Neural progenitor cell (in vitro differentiated cells): ENCODE results near the gene SULT4A1.

Experiments used
- CTCF ChIP-seq: fragments of 200-600 bp; sonication (generic); IDR thresholded peaks from 2 replicates; pipeline ENCODE4 v1.5.1; 2017; ENCODE audit warnings: antibody characterized with exemption, mild to moderate bottlenecking
- EZH2 ChIP-seq: fragments of 200-600 bp; sonication (generic); IDR thresholded peaks from 2 replicates; pipeline ENCODE4 v1.6.1; 2017; ENCODE audit warnings: antibody characterized with exemption, mild to moderate bottlenecking, moderate library complexity
- EZH2phosphoT487 ChIP-seq: fragments of 200-600 bp; sonication (generic); IDR thresholded peaks from 2 replicates; pipeline ENCODE4 v1.6.1; 2017; ENCODE audit warnings: antibody characterized with exemption

GRCh38 chr22:43796567-43796966 lies 65.7 kb downstream of the SULT4A1 start:
- TF ChIP-seq CTCF = peak; percentile 62
- TF ChIP-seq EZH2 = no peak
- no peak for TF ChIP-seq EZH2phosphoT487
